ENCODE data around the gene OPRPN. TPM values are rescaled to one million over a fixed set of nuclear protein-coding genes. Genes with fewer than 3 reads are reported as not detected.

OPRPN gene
- total and polyA plus RNA-seq, 2 donors (not counting 1 experiment from before 2014, with no cell fraction given) = not detected

- no peak within 1 kb of the TSS for H3K27ac ChIP-seq (ENCODE audit: insufficient read depth, low read length)
- no peaks in the 10 kb centered on the region for H3K36me3 ChIP-seq (ENCODE audit: control insufficient read depth, insufficient read depth, low read length)
- no peaks in the 10 kb centered on the region for H3K27me3 ChIP-seq (ENCODE audit: control insufficient read depth, insufficient read depth, low read length)
- no peak within 1 kb of the TSS for H3K9ac ChIP-seq (ENCODE audit: insufficient read depth, low read length)
- H3K4me3 ChIP-seq (replicated peaks in 1 of 4; ENCODE audit: control extremely low read depth in 1 of 4, insufficient read depth in 1 of 4, low read depth in 3 of 4, low read length in 4 of 4) = no peak within 1 kb of the TSS
- no peak for TF ChIP-seq EZH2 (IDR thresholded peaks at IDR 0.05; ENCODE audit: low read length, missing control alignments)
- no peak for TF ChIP-seq CTCF (conservative IDR thresholded peaks at IDR 0.05 in 1 of 2, IDR thresholded peaks at IDR 0.05 in 1 of 2; ENCODE audit: low read depth in 1 of 2, low read length in 2 of 2)
- no peaks in the 10 kb centered on the region for H3K79me2 ChIP-seq (ENCODE audit: control insufficient read depth, insufficient read depth, low read length)
- no peaks in the 10 kb centered on the region for H3K9me3 ChIP-seq (ENCODE audit: control insufficient read depth, insufficient read depth, low read depth, low read length)
- no peak within 1 kb of the TSS for H3K4me2 ChIP-seq (ENCODE audit: extremely low read depth, insufficient read depth, low read length)
- no peak for DNase-seq (ENCODE audit: low read depth in 2 of 2)
- no peaks in the 10 kb centered on the region for H4K20me1 ChIP-seq (ENCODE audit: control insufficient read depth, extremely low read depth, insufficient read depth, low read length)
- no peaks in the 10 kb centered on the region for H3K4me1 ChIP-seq (ENCODE audit: control insufficient read depth, extremely low read depth, insufficient read depth, low read length)
- no peak within 1 kb of the TSS for H2AFZ ChIP-seq (ENCODE audit: low read length)
These were observed 37.3 kb upstream of the OPRPN start, which contains the start of gene SMR3A for GRCh38 chr4:70360460-70360859. Gene SMR3A, plus strand, starts transcription at chr4:70360760. Its CDS starts 1,356 bp downstream, at chr4:70362116.

- DNase-seq (ENCODE audit: low read depth in 2 of 2) = no peak
- Histone ChIP-seq H3K4me2 (ENCODE audit: extremely low read depth, insufficient read depth, low read length) (no peak overlapping the region), H3K27me3 (ENCODE audit: control insufficient read depth, insufficient read depth, low read length) (no peaks in the 10 kb centered on the region), H3K9me3 (ENCODE audit: control insufficient read depth, insufficient read depth, low read depth, low read length) (no peaks in the 10 kb centered on the region), H3K4me3 (replicated peaks in 1 of 4; ENCODE audit: control extremely low read depth in 1 of 4, insufficient read depth in 1 of 4, low read depth in 3 of 4, low read length in 4 of 4) (no peak overlapping the region), H3K4me1 (ENCODE audit: control insufficient read depth, extremely low read depth, insufficient read depth, low read length) (no peaks in the 10 kb centered on the region), H3K36me3 (ENCODE audit: control insufficient read depth, insufficient read depth, low read length) (no peaks in the 10 kb centered on the region), H4K20me1 (ENCODE audit: control insufficient read depth, extremely low read depth, insufficient read depth, low read length) (no peaks in the 10 kb centered on the region), H3K9ac (ENCODE audit: insufficient read depth, low read length) (no peak overlapping the region), H3K79me2 (ENCODE audit: control insufficient read depth, insufficient read depth, low read length) (no peaks in the 10 kb centered on the region), H2AFZ (ENCODE audit: low read length) (no peak overlapping the region), H3K27ac (ENCODE audit: insufficient read depth, low read length) (no peak overlapping the region)
- no peak for TF ChIP-seq EZH2 (IDR thresholded peaks at IDR 0.05; ENCODE audit: low read length, missing control alignments)
- no peak for TF ChIP-seq CTCF (conservative IDR thresholded peaks at IDR 0.05 in 1 of 2, IDR thresholded peaks at IDR 0.05 in 1 of 2; ENCODE audit: low read depth in 1 of 2, low read length in 2 of 2)
These were observed 33.7 kb upstream of the OPRPN start for GRCh38 chr4:70364002-70364401.

- DNase-seq (ENCODE audit: low read depth in 2 of 2) = no peak
- Histone ChIP-seq H3K4me2 (ENCODE audit: extremely low read depth, insufficient read depth, low read length) (no peak overlapping the region), H2AFZ (ENCODE audit: low read length) (no peak overlapping the region), H3K36me3 (ENCODE audit: control insufficient read depth, insufficient read depth, low read length) (no peaks in the 10 kb centered on the region), H3K4me1 (ENCODE audit: control insufficient read depth, extremely low read depth, insufficient read depth, low read length) (no peaks in the 10 kb centered on the region), H3K27ac (ENCODE audit: insufficient read depth, low read length) (no peak overlapping the region), H3K9me3 (ENCODE audit: control insufficient read depth, insufficient read depth, low read depth, low read length) (no peaks in the 10 kb centered on the region), H3K9ac (ENCODE audit: insufficient read depth, low read length) (no peak overlapping the region), H3K79me2 (ENCODE audit: control insufficient read depth, insufficient read depth, low read length) (no peaks in the 10 kb centered on the region), H4K20me1 (ENCODE audit: control insufficient read depth, extremely low read depth, insufficient read depth, low read length) (no peaks in the 10 kb centered on the region), H3K4me3 (replicated peaks in 1 of 4; ENCODE audit: control extremely low read depth in 1 of 4, insufficient read depth in 1 of 4, low read depth in 3 of 4, low read length in 4 of 4) (no peak overlapping the region), H3K27me3 (ENCODE audit: control insufficient read depth, insufficient read depth, low read length) (no peaks in the 10 kb centered on the region)
- TF ChIP-seq CTCF (conservative IDR thresholded peaks at IDR 0.05 in 1 of 2, IDR thresholded peaks at IDR 0.05 in 1 of 2; ENCODE audit: low read depth in 1 of 2, low read length in 2 of 2) (no peak), EZH2 (IDR thresholded peaks at IDR 0.05; ENCODE audit: low read length, missing control alignments) (no peak)
These were observed 32.3 kb upstream of the OPRPN start for GRCh38 chr4:70365479-70365878.
